HEK293 (cell line): ENCODE measurements around the gene LRRFIP1.

ENCODE experiments used
- CTCF ChIP-seq: fragments of 450-650 bp; formaldehyde crosslinking; IDR thresholded peaks from 2 replicates; pipeline ENCODE4 v1.5.1; 2016; ENCODE audit warnings: missing biosample characterization, missing genetic modification characterization
- YY2 ChIP-seq: fragments of 450-650 bp; formaldehyde crosslinking; IDR thresholded peaks from 2 replicates; pipeline ENCODE4 v1.5.1; 2016; ENCODE audit warnings: missing biosample characterization, missing genetic modification characterization
- ZBTB1 ChIP-seq: fragments of 450-650 bp; formaldehyde crosslinking; IDR thresholded peaks from 2 replicates; pipeline ENCODE4 v1.5.1; 2016; ENCODE audit warnings: missing biosample characterization, missing genetic modification characterization
- ZBTB49 ChIP-seq: fragments of 450-650 bp; formaldehyde crosslinking; IDR thresholded peaks from 2 replicates; pipeline ENCODE4 v1.5.1; 2016; ENCODE audit warnings: missing biosample characterization, missing genetic modification characterization, low read depth
- ZNF223 ChIP-seq: fragments of 450-650 bp; formaldehyde crosslinking; IDR thresholded peaks from 2 replicates; pipeline ENCODE4 v1.5.1; 2016; ENCODE audit warnings: missing biosample characterization, missing genetic modification characterization
- ZNF350 ChIP-seq: fragments of 450-650 bp; formaldehyde crosslinking; IDR thresholded peaks from 2 replicates; pipeline ENCODE4 v1.5.0; 2017; ENCODE audit warnings: missing biosample characterization, mild to moderate bottlenecking, missing genetic modification characterization
- ZNF596 ChIP-seq: fragments of 450-650 bp; IDR thresholded peaks from 2 replicates; pipeline ENCODE4 v1.5.0; 2018; ENCODE audit warnings: missing biosample characterization, mild to moderate bottlenecking, missing genetic modification characterization, moderate library complexity
- ZNF626 ChIP-seq: fragments of 450-650 bp; sonication (Bioruptor Pico); formaldehyde crosslinking; IDR thresholded peaks from 2 replicates; pipeline ENCODE4 v1.5.1; 2018; ENCODE audit warnings: missing biosample characterization, missing genetic modification characterization, inconsistent platforms
- ZNF704 ChIP-seq: fragments of 450-650 bp; formaldehyde crosslinking; IDR thresholded peaks from 2 replicates; pipeline ENCODE4 v1.5.1; 2016; ENCODE audit warnings: missing biosample characterization, missing genetic modification characterization

- TF ChIP-seq CTCF (tag by site-specific recombination) (no peak), YY2 (tag by site-specific recombination) (no peak), ZBTB1 (tag by site-specific recombination) (no peak), ZBTB49 (tag by site-specific recombination) (no peak), ZNF350 (tag by site-specific recombination) (no peak), ZNF704 (tag by site-specific recombination) (no peak), ZNF223 (tag by site-specific recombination) (no peak), ZNF626 (tag by site-specific recombination) (no peak), ZNF596 (tag by site-specific recombination) (no peak)
Measured at GRCh38 chr2:237613679-237614078, 13.7 kb upstream of the LRRFIP1 start.
